Activated T-cell treated with anti-CD3 and anti-CD28 coated beads, Interleukin-2, amount 50 U/mL, for 1 hour (primary cell): ENCODE results near the gene DCAF6.

Experiments used
- DNase-seq: peaks from one replicate; pipeline ENCODE4 v3.0.0-alpha.2; 2020

DCAF6 gene

DNA sequence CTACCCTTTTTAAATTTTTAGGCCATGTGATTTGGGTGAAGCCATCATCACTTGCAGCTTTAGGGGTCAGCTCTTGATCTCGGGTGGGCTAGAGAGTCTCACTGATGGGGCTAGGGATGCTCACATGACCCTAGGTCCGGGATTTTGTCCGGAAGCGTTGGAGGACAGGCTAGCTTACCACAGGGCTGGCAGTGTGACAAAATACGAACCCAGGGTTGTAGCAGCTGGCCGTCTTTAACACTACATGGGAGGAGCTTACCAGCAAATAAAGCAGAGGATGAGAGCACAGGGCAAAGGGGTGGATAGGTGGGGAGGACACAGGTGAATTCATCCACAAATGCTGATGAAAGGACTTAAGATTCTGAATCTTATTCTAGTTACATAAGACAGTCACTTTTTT is 178.4 kb downstream of the DCAF6 start:
- no peak for DNase-seq

DNA sequence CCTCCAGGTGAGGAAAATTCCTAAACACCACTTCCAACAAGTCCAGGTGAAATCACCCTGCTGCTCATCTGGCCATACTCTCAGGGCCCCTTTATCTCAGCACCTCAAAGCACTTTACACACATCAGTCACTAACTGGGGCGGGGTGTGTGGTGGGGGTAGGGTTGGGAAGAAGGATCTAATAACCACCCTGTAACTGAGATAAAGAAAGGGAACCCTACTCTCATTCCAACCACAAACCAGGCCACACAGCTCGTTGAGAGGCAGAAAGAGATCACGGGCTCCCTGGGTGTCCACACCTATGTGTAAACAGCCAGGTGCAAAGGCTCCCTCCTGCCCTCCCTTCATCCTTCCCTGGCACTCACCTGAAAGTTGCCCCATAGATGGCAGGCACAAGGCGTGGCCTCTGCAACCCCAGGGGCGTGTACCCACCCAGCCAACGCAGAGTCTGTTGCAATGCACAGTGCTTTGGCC is 179.9 kb downstream of the DCAF6 start:
- DNase-seq, result no peak

DNA sequence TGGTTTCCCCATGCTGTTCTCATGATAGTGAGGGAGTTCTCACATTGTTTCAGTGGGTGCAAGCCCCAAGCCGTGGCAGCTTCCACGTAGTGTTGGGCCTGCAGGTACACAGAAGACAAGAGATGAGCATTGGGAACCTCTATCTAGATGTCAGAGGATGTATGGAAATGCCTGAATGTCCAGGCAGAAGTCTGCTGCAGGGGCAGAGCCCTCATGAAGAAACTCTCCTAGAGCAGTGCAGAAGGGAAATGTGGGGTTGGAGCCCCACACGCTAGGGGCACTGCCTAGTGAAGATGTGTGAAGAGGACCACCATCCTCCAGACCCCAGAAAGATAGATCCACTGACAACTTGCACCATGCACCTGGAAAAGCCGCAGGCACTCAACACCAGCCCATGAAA is 183.3 kb downstream of the DCAF6 start:
- DNase-seq, result no peak

GRCh38 chr1:168121401-168122011 is 185.0 kb downstream of the DCAF6 start:
- no peak for DNase-seq

DNA sequence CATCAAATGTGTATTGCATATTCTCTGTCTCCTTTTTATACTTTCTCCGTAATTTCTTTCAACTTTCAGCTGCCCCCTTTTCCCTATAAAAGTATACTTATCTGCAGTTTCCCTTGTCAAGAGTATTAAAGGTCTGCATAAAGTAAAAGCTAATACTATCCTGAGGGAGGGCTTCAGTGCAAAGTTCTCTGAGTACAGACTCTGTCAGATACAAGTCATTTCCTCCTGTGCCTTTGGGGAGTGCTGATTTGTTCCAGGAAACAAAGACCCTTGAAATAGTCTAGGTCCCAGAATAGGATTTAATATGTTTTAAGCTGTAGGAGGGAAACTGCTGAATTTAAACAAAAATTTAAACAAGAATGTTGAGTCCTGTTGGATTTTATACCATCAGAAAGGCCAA is 188.6 kb downstream of the DCAF6 start:
- DNase-seq, result no peak
